SK-N-SH treated with all-trans-retinoic acid at 6 μM for 48 hours (cell line): Measurements from ENCODE around the gene RC3H1.

ENCODE experiments used
- ATAC-seq: fragments of 200-7000 bp; cut with Tn5 transposase; 3 replicates; pipeline ENCODE4 v1.9.1; 2020; ENCODE audit warnings: mild to moderate bottlenecking, moderate library complexity
- ARNTL ChIP-seq: fragments of 450-650 bp; formaldehyde crosslinking; IDR thresholded peaks from 2 replicates; pipeline ENCODE4 v1.5.0; 2020; ENCODE audit warnings: low read depth, mild to moderate bottlenecking, moderate library complexity, borderline replicate concordance
- BACH2 ChIP-seq: fragments of 250-450 bp; sonication (Bioruptor Pico); IDR thresholded peaks from 2 replicates; pipeline ENCODE4 v1.9.0; 2021; ENCODE audit warnings: mild to moderate bottlenecking, borderline replicate concordance
- CREB5 ChIP-seq: fragments of 250-450 bp; sonication (Bioruptor Pico); IDR thresholded peaks from 2 replicates; pipeline ENCODE4 v1.5.1; 2020; ENCODE audit warnings: low read depth, mild to moderate bottlenecking, moderate library complexity
- CSDC2 ChIP-seq: fragments of 250-450 bp; sonication (Bioruptor Pico); IDR thresholded peaks from 2 replicates; pipeline ENCODE4 v1.5.0; 2020; ENCODE audit warnings: mild to moderate bottlenecking, moderate library complexity
- CSRNP3 ChIP-seq: fragments of 250-450 bp; sonication (Bioruptor Pico); IDR thresholded peaks from 2 replicates; pipeline ENCODE4 v1.5.1; 2021; ENCODE audit warnings: mild to moderate bottlenecking, moderate library complexity
- ESRRG ChIP-seq: fragments of 250-450 bp; sonication (Bioruptor Pico); IDR thresholded peaks from 2 replicates; pipeline ENCODE4 v1.6.1; 2021; ENCODE audit warnings: mild to moderate bottlenecking
- GLIS3 ChIP-seq: fragments of 250-450 bp; sonication (Bioruptor Pico); IDR thresholded peaks from 2 replicates; pipeline ENCODE4 v1.5.0; 2020; ENCODE audit warnings: mild to moderate bottlenecking, moderate library complexity
- ISL1 ChIP-seq: fragments of 250-450 bp; sonication (Bioruptor Pico); IDR thresholded peaks from 2 replicates; pipeline ENCODE4 v2.1.2; 2022; ENCODE audit warnings: mild to moderate bottlenecking, moderate library complexity
- OSR1 ChIP-seq: fragments of 250-450 bp; sonication (Bioruptor Pico); IDR thresholded peaks from 2 replicates; pipeline ENCODE4 v1.8.0; 2022; ENCODE audit warnings: moderate library complexity, mild to moderate bottlenecking, inconsistent platforms
- PATZ1 ChIP-seq: fragments of 250-450 bp; sonication (Bioruptor Pico); IDR thresholded peaks from 2 replicates; pipeline ENCODE4 v1.8.0; 2020; ENCODE audit warnings: mild to moderate bottlenecking, moderate library complexity, borderline replicate concordance
- PPARA ChIP-seq: fragments of 250-450 bp; sonication (Bioruptor Pico); IDR thresholded peaks from 2 replicates; pipeline ENCODE4 v1.5.0; 2020; ENCODE audit warnings: mild to moderate bottlenecking, borderline replicate concordance
- RARB ChIP-seq: fragments of 250-450 bp; sonication (Bioruptor Pico); IDR thresholded peaks from 2 replicates; pipeline ENCODE4 v1.8.0; 2021; ENCODE audit warnings: mild to moderate bottlenecking, moderate library complexity
- SNAI2 ChIP-seq: fragments of 250-450 bp; sonication (Bioruptor Pico); IDR thresholded peaks from 2 replicates; pipeline ENCODE4 v1.5.0; 2020; ENCODE audit warnings: mild to moderate bottlenecking, moderate library complexity
- TCF4 ChIP-seq: fragments of 250-450 bp; sonication (Bioruptor Pico); IDR thresholded peaks from 2 replicates; pipeline ENCODE4 v1.8.0; 2021; ENCODE audit warnings: mild to moderate bottlenecking, moderate library complexity, borderline replicate concordance
- TOX ChIP-seq: fragments of 250-450 bp; sonication (Bioruptor Pico); IDR thresholded peaks from 2 replicates; pipeline ENCODE4 v1.8.0; 2021; ENCODE audit warnings: mild to moderate bottlenecking, moderate library complexity, borderline replicate concordance
- TSHZ2 ChIP-seq: fragments of 250-450 bp; sonication (Bioruptor Pico); IDR thresholded peaks from 2 replicates; pipeline ENCODE4 v1.5.0; 2020; ENCODE audit warnings: mild to moderate bottlenecking, moderate library complexity
- ZC3H10 ChIP-seq: fragments of 250-450 bp; sonication (Bioruptor Pico); IDR thresholded peaks from 2 replicates; pipeline ENCODE4 v1.5.1; 2021; ENCODE audit warnings: mild to moderate bottlenecking, moderate library complexity
- ZFP3 ChIP-seq: fragments of 250-450 bp; sonication (Bioruptor Pico); IDR thresholded peaks from 2 replicates; pipeline ENCODE4 v1.5.0; 2020; ENCODE audit warnings: mild to moderate bottlenecking, moderate library complexity
- ZFP30 ChIP-seq: fragments of 450-650 bp; formaldehyde crosslinking; IDR thresholded peaks from 2 replicates; pipeline ENCODE4 v1.5.0; 2022; ENCODE audit warnings: mild to moderate bottlenecking, moderate library complexity
- ZNF565 ChIP-seq: fragments of 450-650 bp; formaldehyde crosslinking; conservative IDR thresholded peaks from 2 replicates; pipeline ENCODE4 v1.5.0; 2020; ENCODE audit warnings: low read depth, mild to moderate bottlenecking, moderate library complexity
- ZNF70 ChIP-seq: fragments of 450-650 bp; formaldehyde crosslinking; IDR thresholded peaks from 2 replicates; pipeline ENCODE4 v1.5.0; 2020; ENCODE audit warnings: mild to moderate bottlenecking, moderate library complexity

RC3H1 gene

GRCh38 chr1:174007851-174008250, 14.3 kb downstream of the RC3H1 start (continued):
- TF ChIP-seq PATZ1 (no peak), ZFP30 (no peak), ISL1 (CRISPR knock-in tag) (no peak)

- TF ChIP-seq OSR1: no peak
- TF ChIP-seq ZNF565 (CRISPR knock-in tag): no peak
- TF ChIP-seq ZC3H10 (CRISPR knock-in tag): no peak
- TF ChIP-seq ISL1 (CRISPR knock-in tag): no peak
- TF ChIP-seq BACH2 (CRISPR knock-in tag): no peak
- no peak for TF ChIP-seq ARNTL
- no peak for TF ChIP-seq TSHZ2 (CRISPR knock-in tag)
- TF ChIP-seq RARB: no peak
- no peak for TF ChIP-seq SNAI2 (CRISPR knock-in tag)
- TF ChIP-seq PPARA: no peak
- no peak for TF ChIP-seq ZNF70
- no peak for TF ChIP-seq TOX (CRISPR knock-in tag)
- no peak for TF ChIP-seq ESRRG (CRISPR knock-in tag)
- no peak for TF ChIP-seq ZFP30
- peak; percentile 62 for ATAC-seq
Observed at GRCh38 chr1:174005032-174005431, 17.1 kb downstream of the RC3H1 start.

GRCh38 chr1:174003867-174004266, 18.3 kb downstream of the RC3H1 start:
- TF ChIP-seq ISL1 (CRISPR knock-in tag) (no peak), OSR1 (no peak), CSDC2 (no peak), CSRNP3 (CRISPR knock-in tag) (no peak)
- no peak for ATAC-seq

GRCh38 chr1:174001573-174001972, 20.6 kb downstream of the RC3H1 start:
- no peak; the same call in 2 of the 3 replicates for ATAC-seq
- TF ChIP-seq GLIS3 (CRISPR knock-in tag): no peak
- no peak for TF ChIP-seq ISL1 (CRISPR knock-in tag)
- TF ChIP-seq RARB: no peak
- TF ChIP-seq ZFP30: no peak
- TF ChIP-seq PPARA: no peak
- TF ChIP-seq CREB5 (CRISPR knock-in tag): no peak
- TF ChIP-seq CSRNP3 (CRISPR knock-in tag): no peak
- TF ChIP-seq PATZ1: no peak
- no peak for TF ChIP-seq ZNF70
- TF ChIP-seq ZFP3 (CRISPR knock-in tag): no peak
- TF ChIP-seq OSR1: no peak
- no peak for TF ChIP-seq TCF4 (CRISPR knock-in tag)
- TF ChIP-seq BACH2 (CRISPR knock-in tag): no peak
- no peak for TF ChIP-seq TSHZ2 (CRISPR knock-in tag)
- TF ChIP-seq SNAI2 (CRISPR knock-in tag): no peak
- no peak for TF ChIP-seq TOX (CRISPR knock-in tag)
- no peak for TF ChIP-seq ARNTL
- no peak for TF ChIP-seq CSDC2
- no peak for TF ChIP-seq ESRRG (CRISPR knock-in tag)
- TF ChIP-seq ZC3H10 (CRISPR knock-in tag): no peak
